ENCODE measurements around the gene ARHGAP42.

DNA sequence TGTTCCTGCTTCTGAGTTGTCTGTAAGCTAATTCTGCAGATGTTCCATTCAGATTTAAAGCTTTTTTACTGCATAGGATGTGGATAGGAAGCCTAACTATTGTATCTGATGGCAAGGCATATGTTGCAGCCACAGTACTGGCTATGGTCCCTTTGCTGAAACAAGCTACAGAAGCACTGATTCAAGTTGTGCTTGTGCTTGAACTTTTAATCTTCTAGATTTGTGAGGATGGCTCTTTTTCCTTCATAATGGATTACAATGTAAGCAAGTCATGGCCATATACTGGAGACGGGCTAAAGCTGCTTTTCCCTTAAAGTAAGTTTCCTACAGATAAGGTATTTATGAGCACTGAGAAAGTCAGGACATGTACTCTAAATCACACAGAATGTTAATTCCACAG, 303.8 kb downstream of the ARHGAP42 start:
- TF ChIP-seq, protein P1, sequence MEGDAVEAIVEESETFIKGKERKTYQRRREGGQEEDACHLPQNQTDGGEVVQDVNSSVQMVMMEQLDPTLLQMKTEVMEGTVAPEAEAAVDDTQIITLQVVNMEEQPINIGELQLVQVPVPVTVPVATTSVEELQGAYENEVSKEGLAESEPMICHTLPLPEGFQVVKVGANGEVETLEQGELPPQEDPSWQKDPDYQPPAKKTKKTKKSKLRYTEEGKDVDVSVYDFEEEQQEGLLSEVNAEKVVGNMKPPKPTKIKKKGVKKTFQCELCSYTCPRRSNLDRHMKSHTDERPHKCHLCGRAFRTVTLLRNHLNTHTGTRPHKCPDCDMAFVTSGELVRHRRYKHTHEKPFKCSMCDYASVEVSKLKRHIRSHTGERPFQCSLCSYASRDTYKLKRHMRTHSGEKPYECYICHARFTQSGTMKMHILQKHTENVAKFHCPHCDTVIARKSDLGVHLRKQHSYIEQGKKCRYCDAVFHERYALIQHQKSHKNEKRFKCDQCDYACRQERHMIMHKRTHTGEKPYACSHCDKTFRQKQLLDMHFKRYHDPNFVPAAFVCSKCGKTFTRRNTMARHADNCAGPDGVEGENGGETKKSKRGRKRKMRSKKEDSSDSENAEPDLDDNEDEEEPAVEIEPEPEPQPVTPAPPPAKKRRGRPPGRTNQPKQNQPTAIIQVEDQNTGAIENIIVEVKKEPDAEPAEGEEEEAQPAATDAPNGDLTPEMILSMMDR (IDR thresholded peaks at IDR 0.05; ENCODE audit: low read depth, low read length), result no peak
- TF ChIP-seq, protein P2, sequence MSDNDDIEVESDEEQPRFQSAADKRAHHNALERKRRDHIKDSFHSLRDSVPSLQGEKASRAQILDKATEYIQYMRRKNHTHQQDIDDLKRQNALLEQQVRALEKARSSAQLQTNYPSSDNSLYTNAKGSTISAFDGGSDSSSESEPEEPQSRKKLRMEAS (IDR thresholded peaks at IDR 0.05; ENCODE audit: low read depth, low read length), result no peak
- no peak for TF ChIP-seq POLR2A (IDR thresholded peaks at IDR 0.05; ENCODE audit: extremely low read depth, insufficient read length)
